ENCODE results near the gene SRPRB. TPM values are rescaled to one million over a fixed set of nuclear protein-coding genes. Genes with fewer than 3 reads are reported as not detected.

Gene SRPRB, protein sequence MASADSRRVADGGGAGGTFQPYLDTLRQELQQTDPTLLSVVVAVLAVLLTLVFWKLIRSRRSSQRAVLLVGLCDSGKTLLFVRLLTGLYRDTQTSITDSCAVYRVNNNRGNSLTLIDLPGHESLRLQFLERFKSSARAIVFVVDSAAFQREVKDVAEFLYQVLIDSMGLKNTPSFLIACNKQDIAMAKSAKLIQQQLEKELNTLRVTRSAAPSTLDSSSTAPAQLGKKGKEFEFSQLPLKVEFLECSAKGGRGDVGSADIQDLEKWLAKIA
- total RNA-seq = 50.8 and 69.1 TPM in 2 replicates

DNA sequence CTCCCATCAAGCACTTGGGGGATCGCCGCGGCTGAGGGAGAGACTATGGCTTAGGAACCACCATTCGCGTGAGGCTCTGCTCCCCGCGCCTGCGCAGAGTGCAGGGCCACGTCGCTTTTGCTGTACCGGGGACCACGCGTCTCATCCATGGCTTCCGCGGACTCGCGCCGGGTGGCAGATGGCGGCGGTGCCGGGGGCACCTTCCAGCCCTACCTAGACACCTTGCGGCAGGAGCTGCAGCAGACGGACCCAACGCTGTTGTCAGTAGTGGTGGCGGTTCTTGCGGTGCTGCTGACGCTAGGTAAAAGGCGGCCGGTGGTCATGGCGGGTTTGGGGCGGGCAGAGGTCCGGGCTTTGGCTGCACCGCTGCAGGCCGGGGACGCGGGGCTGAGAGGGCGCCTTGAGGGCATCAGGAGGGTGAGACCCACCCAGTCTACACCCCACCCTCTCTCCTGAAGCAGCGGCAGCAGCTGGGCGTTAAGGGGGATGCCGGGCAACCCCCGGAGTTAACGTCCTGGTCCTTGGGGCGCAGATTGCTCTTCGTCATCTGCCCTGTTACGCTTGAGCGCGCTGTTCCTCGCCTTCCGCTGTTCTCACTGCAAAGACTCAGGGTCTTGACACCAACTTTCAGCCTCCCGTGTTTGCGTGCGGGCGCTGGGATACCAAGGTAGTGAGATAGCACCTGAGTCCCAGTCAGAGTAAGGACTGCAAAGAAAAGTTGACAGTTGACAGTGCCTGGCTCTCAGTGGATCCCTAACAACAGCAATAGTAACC is at the start of gene SRPRB:
Gene SRPRB (plus strand): TSS at position 114 of the 774 bp plus-strand sequence. CDS start 34 bp downstream, at position 148.

Other genes with a start within 250 kb of the SRPRB start
- gene CDV3, start 232.1 kb upstream of the SRPRB start, total RNA-seq = 189 and 214 TPM in 2 replicates
- 18.8 and 25.0 TPM in 2 replicates for gene TOPBP1, start 143.9 kb upstream of the SRPRB start, total RNA-seq
- under 0.01 and 0.36 TPM in 2 replicates for gene TF, start 59.4 kb upstream of the SRPRB start, total RNA-seq
- gene RAB6B, start 90.1 kb downstream of the SRPRB start, total RNA-seq = 0.61 and 0.81 TPM in 2 replicates
- 0.73 and 2.4 TPM in 2 replicates for gene SLCO2A1, start 224.1 kb downstream of the SRPRB start, total RNA-seq

Measured in hair follicle dermal papilla cell (primary cell).